Jurkat, Clone E6-1 (cell line): ENCODE results near the gene TIMM29.
"Not testable (repeated sequence)": the region's sequence is repeated elsewhere in the genome, so short reads cannot be mapped to it uniquely, and the experiment has no call there.

ENCODE experiments used
- DNase-seq: peaks from one replicate; pipeline ENCODE4 v3.0.0-alpha.2; 2011; ENCODE audit warnings: low read depth, low spot score
- H3K4me3 ChIP-seq: 2 replicates; pipeline ENCODE4 v1.5.1; 2011; ENCODE audit warnings: mild to moderate bottlenecking, low read length, control low read depth, moderate library complexity

TIMM29 gene

GRCh38 chr19:10929402-10929794, 787 bp downstream of the TIMM29 start:
- DNase-seq: no peak
- peak overlapping the region; percentile 82 for H3K4me3 ChIP-seq

GRCh38 chr19:10935371-10936059, 6.9 kb downstream of the TIMM29 start:
- DNase-seq: no peak
- no peak overlapping the region for H3K4me3 ChIP-seq

GRCh38 chr19:10936661-10937084, 8.1 kb downstream of the TIMM29 start:
- peak; percentile 79 for DNase-seq
- no peak overlapping the region for H3K4me3 ChIP-seq

- not testable (repeated sequence) for DNase-seq, H3K4me3 ChIP-seq
Measured at GRCh38 chr19:10941649-10942048, 13.0 kb downstream of the TIMM29 start.

GRCh38 chr19:10943412-10943811, 14.8 kb downstream of the TIMM29 start:
- DNase-seq, H3K4me3 ChIP-seq: not testable (repeated sequence)

GRCh38 chr19:10945264-10945663, 16.7 kb downstream of the TIMM29 start:
- no peak for DNase-seq
- H3K4me3 ChIP-seq: no peak overlapping the region

GRCh38 chr19:10946958-10947657, 18.5 kb downstream of the TIMM29 start:
- no peak for DNase-seq
- H3K4me3 ChIP-seq: no peak overlapping the region

- no peak for DNase-seq
Measured at GRCh38 chr19:10952809-10953208, 24.2 kb downstream of the TIMM29 start.

GRCh38 chr19:10959277-10959968, 30.8 kb downstream of the TIMM29 start:
- DNase-seq: not testable (repeated sequence)
- H3K4me3 ChIP-seq: peak overlapping the region; percentile 85

More at GRCh38 chr19:10952809-10953208, 24.2 kb downstream of the TIMM29 start:
- H3K4me3 ChIP-seq: no peak overlapping the region

GRCh38 chr19:10960314-10961072, 31.9 kb downstream of the TIMM29 start, which contains the start of gene SMARCA4:
Gene SMARCA4, plus strand, starts transcription at chr19:10961030. Its CDS starts 23,122 bp downstream, at chr19:10984152.
- peak; percentile 92 for DNase-seq
- peak within 1 kb of the TSS; percentile 85 for H3K4me3 ChIP-seq

GRCh38 chr19:10961073-10961860, 32.7 kb downstream of the TIMM29 start:
- H3K4me3 ChIP-seq: peak overlapping the region; percentile 68
- DNase-seq: no peak

- peak overlapping the region; percentile 68 for H3K4me3 ChIP-seq
- no peak for DNase-seq
Measured at GRCh38 chr19:10962863-10963262, 34.3 kb downstream of the TIMM29 start.

- H3K4me3 ChIP-seq: no peak overlapping the region
- DNase-seq: no peak
Measured at GRCh38 chr19:10963865-10964264, 35.3 kb downstream of the TIMM29 start.

GRCh38 chr19:10964903-10965302, 36.3 kb downstream of the TIMM29 start:
- H3K4me3 ChIP-seq: no peak overlapping the region
- DNase-seq: no peak

GRCh38 chr19:10965398-10965797, 36.8 kb downstream of the TIMM29 start:
- H3K4me3 ChIP-seq: no peak overlapping the region

GRCh38 chr19:10966809-10967208, 38.2 kb downstream of the TIMM29 start:
- H3K4me3 ChIP-seq: no peak overlapping the region
- DNase-seq: no peak

More at GRCh38 chr19:10965398-10965797, 36.8 kb downstream of the TIMM29 start:
- no peak for DNase-seq

- peak; percentile 79 for DNase-seq
- H3K4me3 ChIP-seq: peak overlapping the region; percentile 19
Measured at GRCh38 chr19:10968527-10969135, 40.0 kb downstream of the TIMM29 start.

GRCh38 chr19:10971107-10971726, 42.6 kb downstream of the TIMM29 start:
- H3K4me3 ChIP-seq: no peak overlapping the region
- no peak for DNase-seq
